Measurements from ENCODE around the gene MTFR1L. TPM values are rescaled to one million over a fixed set of nuclear protein-coding genes. Genes with fewer than 3 reads are reported as not detected.

Gene MTFR1L
- total RNA-seq, 1 donor from 2014 or later: 81.6 TPM

DNA sequence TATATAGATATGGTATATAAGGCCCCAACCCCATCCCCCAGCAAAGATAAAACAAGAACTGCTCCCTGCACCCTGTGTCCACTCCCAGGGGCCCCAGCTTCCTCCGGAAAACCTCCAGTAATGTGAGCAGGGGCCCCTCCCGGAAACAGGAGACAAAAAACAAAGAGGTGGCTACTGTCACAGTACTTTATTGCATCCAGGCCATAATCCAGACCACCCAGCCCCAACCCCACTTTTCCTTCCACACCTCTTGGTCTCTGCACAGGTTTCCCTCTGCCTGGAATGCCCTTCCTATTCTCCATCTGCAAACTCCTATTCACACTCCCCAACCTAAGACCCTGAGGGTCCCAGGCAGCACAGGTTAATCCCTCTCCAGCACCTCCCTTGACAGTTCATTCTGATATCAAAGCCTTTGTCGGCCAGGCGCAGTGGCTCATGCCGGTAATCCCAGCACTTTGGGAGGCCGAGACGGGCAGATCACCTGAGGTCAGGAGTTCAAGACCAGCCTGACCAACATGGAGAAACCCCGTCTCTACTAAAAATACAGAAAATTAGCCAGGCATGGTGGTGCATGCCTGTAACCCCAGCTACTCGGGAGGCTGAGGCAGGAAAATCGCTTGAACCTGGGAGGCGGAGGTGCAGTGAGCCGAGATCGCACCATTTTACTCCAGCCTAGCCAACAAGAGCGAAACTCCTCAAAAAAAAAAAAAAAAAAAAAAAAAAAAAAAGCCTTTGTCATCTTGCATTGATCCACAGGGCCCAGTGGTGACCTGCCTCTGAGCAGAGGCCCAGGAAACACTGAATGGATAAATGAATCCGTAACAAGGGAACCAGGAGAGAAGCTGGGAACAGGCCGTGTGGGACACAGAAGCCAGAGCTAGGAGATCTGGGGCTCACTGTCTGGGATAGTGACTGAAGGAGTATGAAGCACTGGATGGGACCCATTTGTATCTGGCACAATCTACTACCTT, 41.8 kb downstream of the MTFR1L start:
- no peak for DNase-seq (ENCODE audit: low read depth)

GRCh38 chr1:25862785-25863485, 43.2 kb downstream of the MTFR1L start:
- no peak for DNase-seq (ENCODE audit: low read depth)

DNA sequence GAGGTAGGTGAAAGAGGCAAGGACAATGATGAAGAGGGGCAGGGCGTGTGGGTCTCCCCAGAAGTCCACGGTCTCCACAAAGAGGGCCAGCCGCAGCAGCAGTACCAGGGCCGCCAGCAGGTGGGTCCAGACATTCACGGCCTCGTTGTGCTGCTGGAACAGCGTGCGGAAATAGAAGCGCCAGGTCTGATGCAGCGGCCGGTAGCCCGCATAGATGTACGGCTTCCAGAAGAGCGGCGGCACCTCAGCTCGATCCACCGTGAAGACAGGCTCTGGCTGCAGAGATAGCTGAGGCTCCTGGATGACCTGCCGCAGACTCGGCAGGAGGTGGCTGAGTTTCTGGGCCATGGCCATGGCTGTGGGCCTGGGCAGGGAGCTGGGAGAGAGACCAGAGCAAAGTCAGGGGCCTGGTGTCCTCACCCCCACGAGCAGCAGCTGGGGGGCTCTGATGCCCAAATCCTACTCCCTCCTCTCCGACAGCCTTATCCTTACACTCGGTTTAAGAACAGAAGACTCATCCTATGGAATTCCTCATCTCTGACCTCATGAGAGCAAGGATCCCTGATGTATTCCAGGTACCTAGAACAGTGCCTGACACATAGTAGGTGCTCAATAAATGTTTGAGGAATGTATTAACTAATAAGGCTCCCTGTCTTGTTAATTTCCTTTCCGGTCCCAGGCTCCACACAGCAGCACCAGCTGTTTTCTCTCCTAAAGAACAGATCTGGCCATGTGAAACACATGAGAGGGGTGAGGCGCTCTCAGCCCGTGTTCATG, 43.9 kb downstream of the MTFR1L start:
- no peak for DNase-seq (ENCODE audit: low read depth)

DNA sequence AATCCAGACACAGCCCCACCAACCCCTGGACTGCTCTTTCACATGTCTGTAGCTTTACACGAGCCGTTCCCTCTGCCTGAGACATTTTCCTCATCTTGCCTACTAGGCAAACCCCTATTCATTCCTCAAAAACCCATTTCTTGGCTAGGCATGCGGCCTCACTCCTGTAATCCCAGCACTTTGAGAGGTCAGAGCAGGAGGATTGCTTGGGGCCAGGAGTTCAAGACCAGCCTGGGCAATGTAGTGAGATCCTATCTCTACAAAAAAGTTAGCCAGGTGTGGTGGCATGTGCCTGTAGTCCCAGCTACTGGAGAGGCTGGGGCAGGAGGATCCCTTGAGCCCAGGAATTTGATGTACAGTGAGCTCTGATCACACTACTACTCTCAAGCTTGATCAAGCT, 44.7 kb downstream of the MTFR1L start:
- DNase-seq (ENCODE audit: low read depth): no peak

- DNase-seq (ENCODE audit: low read depth): no peak
These were observed 46.5 kb downstream of the MTFR1L start for GRCh38 chr1:25866288-25866687.

GRCh38 chr1:25867210-25867991, 47.6 kb downstream of the MTFR1L start:
- no peak for DNase-seq (ENCODE audit: low read depth)

DNA sequence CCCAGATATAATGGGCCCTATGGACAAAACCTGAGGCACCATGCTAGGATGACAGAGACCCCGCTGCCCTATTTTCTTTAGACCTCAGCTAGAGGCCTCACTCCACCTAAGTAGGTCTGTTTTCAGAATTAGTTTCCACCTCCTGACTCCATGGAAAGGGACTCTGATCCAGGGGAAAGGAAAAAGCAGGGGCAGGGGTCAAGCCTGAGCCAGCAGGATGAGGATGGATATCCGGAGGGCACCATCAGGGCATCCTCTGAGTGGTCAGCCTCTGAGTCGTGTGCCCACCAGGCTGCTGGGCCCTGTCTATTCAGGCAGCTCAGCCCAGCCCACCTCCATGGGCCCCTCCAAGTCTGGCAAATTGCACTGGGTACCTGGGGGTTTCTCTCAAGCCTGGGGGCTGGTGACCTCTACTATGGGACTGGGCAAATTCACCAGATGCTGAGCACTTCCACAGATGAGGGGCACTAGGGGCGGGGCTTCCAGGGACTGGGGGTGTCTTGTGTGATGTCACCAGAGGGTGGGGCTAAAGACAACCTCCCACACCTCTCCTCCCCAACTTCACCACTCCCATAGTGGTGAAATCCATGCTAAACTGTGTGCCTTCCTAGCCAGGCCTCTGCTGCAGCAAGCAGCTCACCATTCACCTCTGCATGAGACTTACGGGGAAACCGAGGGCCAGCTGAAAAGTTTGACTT, 50.3 kb downstream of the MTFR1L start:
- no peak for DNase-seq (ENCODE audit: low read depth)

DNA sequence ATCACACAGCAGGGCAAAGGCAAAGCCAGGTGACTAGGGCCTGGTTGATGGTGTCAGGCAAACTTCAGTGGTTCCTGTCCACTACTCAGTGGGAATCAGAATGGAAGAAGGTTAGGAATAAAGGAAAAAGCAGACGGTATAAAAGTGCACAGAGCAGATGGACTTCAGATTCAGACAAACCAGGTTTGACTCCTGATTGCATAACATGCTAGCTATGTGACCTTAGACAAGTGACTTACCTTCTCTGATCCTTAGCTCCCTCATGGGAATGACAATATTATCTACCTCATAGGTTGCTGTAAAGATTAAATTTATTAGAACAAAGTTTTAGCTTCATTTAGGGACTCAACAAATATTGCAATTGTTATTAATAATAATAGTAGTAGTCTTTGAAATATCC, 50.9 kb downstream of the MTFR1L start:
- DNase-seq (ENCODE audit: low read depth): no peak

DNA sequence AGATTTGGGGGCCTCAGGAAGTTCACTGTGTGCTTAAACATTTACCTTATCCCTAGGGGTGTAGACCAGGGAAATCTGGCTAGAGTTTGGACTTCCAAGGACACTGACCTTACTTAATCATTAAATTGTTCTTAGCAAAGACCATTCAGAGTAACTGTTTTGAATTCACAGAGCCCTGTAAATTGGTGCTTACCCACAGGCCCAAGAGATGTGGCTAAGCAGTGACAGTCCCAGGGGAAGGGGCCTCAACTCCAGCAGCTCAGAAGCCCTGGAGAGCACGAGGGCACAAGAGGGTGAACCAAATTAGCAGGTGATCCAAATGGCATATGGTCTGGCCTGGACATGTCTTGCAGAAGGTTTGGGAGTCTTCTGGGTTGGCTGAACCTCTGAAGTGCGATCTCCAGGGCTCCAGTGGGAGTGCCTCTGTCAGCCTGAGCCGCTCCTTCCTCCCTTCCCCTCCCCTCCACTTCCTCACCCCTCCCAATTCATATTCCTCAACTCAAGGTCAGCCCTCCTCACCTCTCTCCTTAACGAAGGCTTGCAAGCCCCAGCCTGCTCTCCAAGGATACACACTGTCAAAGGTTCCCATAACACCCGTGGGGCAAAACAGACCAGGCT, 51.4 kb downstream of the MTFR1L start:
- peak; percentile 59 for DNase-seq (ENCODE audit: low read depth)

GRCh38 chr1:25871704-25872494, 52.1 kb downstream of the MTFR1L start:
- DNase-seq (ENCODE audit: low read depth): peak; percentile 85

DNA sequence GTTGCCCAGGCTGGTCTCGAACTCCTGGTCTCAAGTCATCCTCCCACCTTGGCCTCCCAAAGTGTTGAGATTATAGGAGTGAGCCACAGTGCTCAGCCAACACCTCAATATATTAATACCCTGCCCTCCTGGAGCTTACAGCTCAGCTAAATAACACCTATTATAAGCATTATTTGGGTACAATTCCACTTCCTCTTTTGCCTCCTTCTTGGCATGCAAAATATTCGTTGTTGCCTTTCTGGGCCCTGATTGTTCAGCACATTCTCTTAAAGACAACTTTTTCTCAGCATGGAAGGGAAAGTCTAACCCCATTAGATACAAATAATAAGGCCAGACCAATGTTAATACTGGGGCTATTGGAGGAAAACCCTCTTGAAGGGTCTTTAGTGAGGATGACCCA, 53.0 kb downstream of the MTFR1L start:
- no peak for DNase-seq (ENCODE audit: low read depth)

DNA sequence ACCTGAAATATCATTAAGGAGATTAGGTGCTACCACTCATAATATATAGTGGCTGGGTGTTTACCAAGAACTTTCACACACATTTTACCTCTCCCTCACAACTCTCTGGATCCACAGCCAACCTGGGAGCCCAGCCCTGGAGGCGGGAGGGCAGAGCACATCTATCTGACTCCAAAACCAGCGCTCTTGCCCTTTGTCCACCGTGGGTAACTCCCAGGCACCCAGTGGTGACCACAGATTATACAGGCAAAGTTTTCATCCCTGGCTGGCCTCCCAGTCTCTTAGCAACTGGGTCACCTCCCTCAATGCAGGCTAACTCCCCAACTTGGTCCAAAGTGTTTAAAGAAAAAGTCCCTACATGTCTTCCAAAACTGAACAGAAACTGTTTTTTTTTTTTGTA, 53.4 kb downstream of the MTFR1L start:
- DNase-seq (ENCODE audit: low read depth): peak; percentile 64

GRCh38 chr1:25874209-25874608, 54.5 kb downstream of the MTFR1L start:
- DNase-seq (ENCODE audit: low read depth): no peak

DNA sequence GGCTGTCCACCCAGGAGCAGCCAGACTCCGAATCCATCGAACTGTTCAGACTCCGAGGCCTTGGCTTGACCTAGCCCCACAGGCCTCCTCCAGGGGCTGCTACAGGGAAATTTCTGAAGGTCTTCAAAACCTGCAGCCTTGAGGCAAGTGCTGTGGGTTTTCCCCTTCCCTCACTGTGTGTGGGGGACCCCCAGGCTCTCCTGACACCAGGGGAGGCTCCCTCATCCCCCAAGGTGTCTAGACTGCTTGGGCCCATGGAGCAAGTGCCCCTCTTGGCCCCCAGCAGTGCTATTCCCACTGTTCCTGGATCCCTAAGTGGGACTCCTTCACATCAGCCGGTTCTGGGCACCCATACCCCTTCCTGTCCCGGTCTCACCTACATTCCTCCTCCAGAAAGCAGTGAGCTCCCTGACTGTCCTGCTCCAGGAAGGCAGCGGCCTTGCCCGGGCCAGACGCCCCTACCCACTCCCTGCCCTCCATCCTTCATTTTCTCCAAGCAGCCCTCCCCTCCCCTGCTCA, 54.9 kb downstream of the MTFR1L start:
- DNase-seq (ENCODE audit: low read depth): no peak

DNA sequence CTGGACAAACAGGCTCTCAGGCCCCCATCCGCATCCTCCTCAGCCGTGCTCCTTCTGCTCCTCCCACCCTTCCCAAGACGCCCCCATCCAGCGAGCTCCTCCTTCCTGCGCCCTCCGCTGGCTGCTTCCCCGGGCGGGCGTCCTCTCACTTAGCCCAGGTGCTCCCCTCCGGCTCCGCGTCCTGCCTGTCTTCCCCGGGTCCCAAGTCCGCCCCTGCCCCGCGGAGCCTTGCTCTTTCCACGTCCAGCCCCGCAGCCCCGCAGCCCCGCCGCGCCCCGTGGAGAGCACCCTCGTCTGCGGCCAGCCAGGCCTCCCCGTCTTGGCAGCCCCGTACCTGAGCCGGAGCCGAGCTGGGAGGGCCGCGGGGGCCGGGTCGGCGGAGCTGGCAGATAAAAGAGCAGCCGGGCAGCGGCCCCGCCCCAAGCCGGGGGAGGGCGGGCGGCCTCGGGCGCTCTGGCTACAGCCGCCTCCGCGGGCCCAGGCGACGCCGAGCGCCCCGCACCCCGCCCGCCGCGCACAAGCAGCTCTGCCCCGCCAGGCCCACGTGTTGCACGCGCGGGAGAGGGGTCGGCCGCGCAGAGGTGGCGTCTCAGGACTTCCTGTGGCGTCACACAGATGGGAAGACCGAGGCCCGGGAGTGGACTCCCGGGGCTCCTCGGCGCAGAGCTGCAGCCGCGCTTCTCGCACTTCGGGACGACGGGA, 55.6 kb downstream of the MTFR1L start, which contains the start of gene PAQR7:
Gene PAQR7 (minus strand): TSS at position 555 of the 702 bp plus-strand sequence. CDS start 11,869 bp downstream, outside the sequence.
- DNase-seq (ENCODE audit: low read depth): peak; percentile 70

GRCh38 chr1:25875856-25876692, 56.3 kb downstream of the MTFR1L start:
- DNase-seq (ENCODE audit: low read depth): no peak

DNA sequence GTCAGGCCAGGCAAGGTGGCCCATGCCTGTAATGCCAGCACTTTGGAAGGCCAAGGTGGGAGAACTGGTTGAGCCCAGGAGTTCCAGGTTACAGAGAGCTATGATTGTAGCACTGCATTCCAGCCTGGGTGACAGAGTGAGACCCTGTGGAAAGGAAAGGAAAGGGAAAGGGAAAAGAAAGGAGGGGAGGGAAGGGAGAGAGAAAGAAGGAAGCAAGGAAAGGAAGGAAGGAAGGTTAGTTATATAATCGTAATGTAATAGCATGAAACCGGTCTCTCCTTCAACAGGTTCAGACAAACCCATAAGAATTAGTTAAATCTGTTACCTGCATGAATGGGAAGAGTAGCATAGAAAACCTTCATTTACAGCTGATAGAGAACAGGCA, 56.9 kb downstream of the MTFR1L start:
- no peak for DNase-seq (ENCODE audit: low read depth)

Data from myocyte (in vitro differentiated cells).